ENCODE measurements around the gene LCK. TPM values are rescaled to one million over a fixed set of nuclear protein-coding genes. Genes with fewer than 3 reads are reported as not detected.

The LCK gene
- total and polyA plus RNA-seq, 2 donors (not counting 3 experiments of a cell fraction or from before 2014, with no cell fraction given): 0.06 TPM; not detected in 1

DNA sequence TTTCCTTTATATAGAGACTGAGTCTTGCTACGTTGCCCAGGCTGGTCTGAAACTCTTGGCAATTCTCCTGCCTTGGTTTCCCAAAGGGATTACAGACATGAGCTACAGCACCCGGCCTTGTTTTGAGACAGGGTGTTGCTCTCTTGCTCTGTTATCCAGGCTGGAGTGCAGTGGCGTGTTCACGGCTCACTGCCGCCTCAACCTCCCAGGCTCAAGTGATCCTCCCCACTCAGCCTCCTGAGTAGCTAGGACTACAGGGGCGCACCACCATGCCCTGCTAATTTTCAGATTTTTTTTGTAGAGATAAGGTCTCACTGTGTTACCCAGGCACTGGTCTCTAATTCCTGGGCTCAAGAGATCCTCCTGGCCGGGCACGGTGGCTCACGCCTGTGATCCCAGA is 14.8 kb downstream of the LCK start:
- no peak for TF ChIP-seq MYC (IDR thresholded peaks at IDR 0.05; ENCODE audit: low read depth, low read length)
- TF ChIP-seq FOS (IDR thresholded peaks at IDR 0.05; ENCODE audit: borderline replicate concordance, insufficient read depth, low read length): no peak
- TF ChIP-seq, protein P1, sequence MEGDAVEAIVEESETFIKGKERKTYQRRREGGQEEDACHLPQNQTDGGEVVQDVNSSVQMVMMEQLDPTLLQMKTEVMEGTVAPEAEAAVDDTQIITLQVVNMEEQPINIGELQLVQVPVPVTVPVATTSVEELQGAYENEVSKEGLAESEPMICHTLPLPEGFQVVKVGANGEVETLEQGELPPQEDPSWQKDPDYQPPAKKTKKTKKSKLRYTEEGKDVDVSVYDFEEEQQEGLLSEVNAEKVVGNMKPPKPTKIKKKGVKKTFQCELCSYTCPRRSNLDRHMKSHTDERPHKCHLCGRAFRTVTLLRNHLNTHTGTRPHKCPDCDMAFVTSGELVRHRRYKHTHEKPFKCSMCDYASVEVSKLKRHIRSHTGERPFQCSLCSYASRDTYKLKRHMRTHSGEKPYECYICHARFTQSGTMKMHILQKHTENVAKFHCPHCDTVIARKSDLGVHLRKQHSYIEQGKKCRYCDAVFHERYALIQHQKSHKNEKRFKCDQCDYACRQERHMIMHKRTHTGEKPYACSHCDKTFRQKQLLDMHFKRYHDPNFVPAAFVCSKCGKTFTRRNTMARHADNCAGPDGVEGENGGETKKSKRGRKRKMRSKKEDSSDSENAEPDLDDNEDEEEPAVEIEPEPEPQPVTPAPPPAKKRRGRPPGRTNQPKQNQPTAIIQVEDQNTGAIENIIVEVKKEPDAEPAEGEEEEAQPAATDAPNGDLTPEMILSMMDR (IDR thresholded peaks at IDR 0.05; ENCODE audit: extremely low read depth in 1 of 2, insufficient read depth in 1 of 2, low read depth in 1 of 2, low read length in 2 of 2): no peak
- TF ChIP-seq GATA2 (IDR thresholded peaks at IDR 0.05; ENCODE audit: insufficient read depth, insufficient read length, low read depth, low read length): no peak
- TF ChIP-seq EZH2 (IDR thresholded peaks at IDR 0.05; ENCODE audit: borderline replicate concordance, low read depth, low read length, severe bottlenecking): no peak
- TF ChIP-seq POLR2A (IDR thresholded peaks at IDR 0.05; ENCODE audit: low read depth, low read length): no peak
- TF ChIP-seq, protein P2, sequence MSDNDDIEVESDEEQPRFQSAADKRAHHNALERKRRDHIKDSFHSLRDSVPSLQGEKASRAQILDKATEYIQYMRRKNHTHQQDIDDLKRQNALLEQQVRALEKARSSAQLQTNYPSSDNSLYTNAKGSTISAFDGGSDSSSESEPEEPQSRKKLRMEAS (IDR thresholded peaks at IDR 0.05; ENCODE audit: insufficient read depth, insufficient read length): no peak
- no peak for TF ChIP-seq JUN (IDR thresholded peaks at IDR 0.05; ENCODE audit: borderline replicate concordance, insufficient read depth, insufficient read length, low read depth)
- TF ChIP-seq POLR2AphosphoS5 (IDR thresholded peaks at IDR 0.05; ENCODE audit: insufficient read depth, low read depth, low read length): no peak
- Histone ChIP-seq H3K79me2 (ENCODE audit: control insufficient read depth, insufficient read depth, low read length) (no peaks in the 10 kb centered on the region), H3K4me3 (replicated peaks in 1 of 3; ENCODE audit: insufficient read depth in 1 of 3, low read depth in 1 of 3, low read length in 3 of 3) (no peak overlapping the region), H3K36me3 (ENCODE audit: control insufficient read depth in 2 of 2, extremely low read depth in 1 of 2, insufficient read depth in 2 of 2, low read length in 2 of 2) (no peaks in the 10 kb centered on the region), H3K9me1 (replicated peaks; ENCODE audit: control insufficient read depth, extremely low read depth, insufficient read depth, low read length) (no peaks in the 10 kb centered on the region), H3K4me1 (ENCODE audit: control insufficient read depth, extremely low read depth, insufficient read depth, low read length) (peaks cover 5% of the 10 kb centered on the region), H3K9ac (replicated peaks; ENCODE audit: extremely low read depth, insufficient read depth, low read length) (no peak overlapping the region), H3K27ac (ENCODE audit: insufficient read depth, low read depth, low read length) (no peak overlapping the region), H2AFZ (ENCODE audit: low read depth, low read length) (no peak overlapping the region), H3K4me2 (ENCODE audit: insufficient read depth, low read length) (no peak overlapping the region), H4K20me1 (replicated peaks; ENCODE audit: control insufficient read depth, extremely low read depth, insufficient read depth, low read length) (no peaks in the 10 kb centered on the region), H3K27me3 (ENCODE audit: control insufficient read depth in 2 of 2, insufficient read depth in 2 of 2, low read length in 2 of 2) (no peaks in the 10 kb centered on the region), H3K9me3 (replicated peaks; ENCODE audit: control insufficient read depth, insufficient read depth, low read length) (no peaks in the 10 kb centered on the region)
- intact Hi-C loops (cut with micrococcal nuclease) (no loop called here), dilution Hi-C loops (cut with MboI; ENCODE audit: extremely low pct_ligation_motif_present, low sequenced_read_pairs) (no loop called here)
- FAIRE-seq (peak; percentile 52), DNase-seq (ENCODE audit: low read depth, low spot score) (no peak)
- BruUV-seq (replicated peaks): no TSS peak
- ChIA-PET POLR2A (interaction anchor here (1.3 kb wide), 1 partner anchor 16 kb away, joined by 18 read pairs; no protein-coding TSS in a partner anchor), CTCF (interaction anchor here (0.6 to 3.5 kb wide), 3 partner anchors 10 to 26 kb away, joined by 3 to 26 read pairs (median 3); partner anchors contain the start of genes FAM167B and HDAC1)
